GM10847 (cell line): ENCODE results near the gene IER3IP1.

ENCODE experiments used
- POLR2A ChIP-seq: IDR thresholded peaks from 2 replicates; pipeline ENCODE4 v1.6.1; 2011; ENCODE audit not compliant: insufficient read length; ENCODE audit errors: extremely low read depth

IER3IP1 gene, protein sequence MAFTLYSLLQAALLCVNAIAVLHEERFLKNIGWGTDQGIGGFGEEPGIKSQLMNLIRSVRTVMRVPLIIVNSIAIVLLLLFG

DNA sequence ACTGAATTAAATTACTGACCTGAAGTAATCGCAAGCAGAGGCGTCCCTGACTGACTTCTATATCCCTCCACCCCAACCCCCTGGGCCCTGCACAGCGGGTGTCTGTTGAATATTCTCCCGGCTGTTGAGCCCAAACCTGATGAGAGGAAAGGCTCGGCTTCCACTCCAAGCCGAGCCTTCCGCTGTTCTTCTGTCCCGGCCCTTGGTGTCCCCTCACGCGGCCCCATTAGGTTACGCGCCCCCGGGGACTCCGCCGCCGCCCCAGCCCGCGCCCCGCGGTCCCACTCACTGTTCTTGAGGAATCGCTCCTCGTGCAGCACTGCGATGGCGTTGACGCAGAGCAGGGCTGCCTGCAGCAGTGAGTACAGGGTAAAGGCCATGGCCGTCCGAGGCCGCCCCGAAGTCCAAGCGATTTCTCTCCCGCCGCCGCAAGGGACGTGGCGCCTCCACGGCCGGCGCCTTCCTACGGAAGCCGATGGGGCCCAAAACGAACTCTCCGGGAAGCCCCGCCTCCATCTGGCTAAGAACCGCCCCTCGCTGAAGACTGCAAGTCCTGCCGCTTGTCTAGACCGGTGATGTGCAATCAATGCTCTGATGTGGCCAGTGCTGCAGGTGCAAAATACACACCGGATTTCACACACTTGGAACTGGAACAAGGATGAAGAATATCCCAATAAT lies at the start of gene IER3IP1:
IER3IP1 (minus strand) TSS at position 467 of the 678 bp plus-strand sequence; CDS start at position 380, 87 bp downstream.
- TF ChIP-seq POLR2A: peak; percentile 49

DNA sequence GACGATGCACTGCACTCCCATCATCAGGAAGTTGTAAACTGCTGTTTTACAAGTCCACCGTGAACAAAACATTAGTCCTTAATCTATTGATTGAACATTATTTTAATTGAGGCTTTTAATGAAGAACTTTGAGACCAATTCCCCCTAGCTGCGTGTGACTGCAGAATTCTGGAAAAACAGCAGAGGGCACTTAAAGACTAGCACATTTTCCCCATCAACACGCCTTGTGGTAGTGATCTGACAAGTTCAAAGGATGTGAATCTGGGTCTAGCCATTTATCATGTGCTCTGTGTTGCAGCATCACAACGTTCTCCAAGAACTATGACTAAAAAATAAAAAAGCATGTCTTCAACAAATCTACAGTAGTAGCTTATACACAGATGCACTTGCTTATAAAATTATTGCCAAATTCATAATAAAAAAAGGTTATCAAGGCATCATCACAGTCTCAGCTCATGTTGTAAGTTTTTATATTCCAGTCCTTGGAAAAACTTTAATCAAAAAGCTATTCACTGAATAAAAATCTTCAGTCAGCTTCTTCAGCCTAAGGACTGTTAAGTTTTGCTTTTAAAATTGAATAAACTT lies 39.5 kb upstream of the IER3IP1 start:
- no peak for TF ChIP-seq POLR2A

DNA sequence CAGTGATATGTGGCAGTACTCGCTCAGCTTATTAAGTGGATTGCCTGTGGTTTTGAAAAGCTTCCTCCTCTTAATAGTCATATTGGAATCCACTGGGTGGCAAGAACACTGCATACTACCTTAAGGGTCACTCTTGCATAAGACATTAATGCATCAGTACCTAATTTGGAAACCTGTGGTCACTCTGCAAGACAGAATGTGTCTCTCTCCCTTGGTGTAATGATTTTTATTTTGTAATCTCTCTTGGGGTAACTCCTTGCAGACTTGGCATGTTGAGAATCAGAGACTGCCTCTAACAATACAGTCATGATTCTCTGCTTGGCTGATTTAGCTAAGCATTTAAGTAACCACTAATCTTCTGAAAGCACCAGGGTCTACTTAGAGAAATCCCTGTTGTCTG lies 33.0 kb upstream of the IER3IP1 start:
- no peak for TF ChIP-seq POLR2A

DNA sequence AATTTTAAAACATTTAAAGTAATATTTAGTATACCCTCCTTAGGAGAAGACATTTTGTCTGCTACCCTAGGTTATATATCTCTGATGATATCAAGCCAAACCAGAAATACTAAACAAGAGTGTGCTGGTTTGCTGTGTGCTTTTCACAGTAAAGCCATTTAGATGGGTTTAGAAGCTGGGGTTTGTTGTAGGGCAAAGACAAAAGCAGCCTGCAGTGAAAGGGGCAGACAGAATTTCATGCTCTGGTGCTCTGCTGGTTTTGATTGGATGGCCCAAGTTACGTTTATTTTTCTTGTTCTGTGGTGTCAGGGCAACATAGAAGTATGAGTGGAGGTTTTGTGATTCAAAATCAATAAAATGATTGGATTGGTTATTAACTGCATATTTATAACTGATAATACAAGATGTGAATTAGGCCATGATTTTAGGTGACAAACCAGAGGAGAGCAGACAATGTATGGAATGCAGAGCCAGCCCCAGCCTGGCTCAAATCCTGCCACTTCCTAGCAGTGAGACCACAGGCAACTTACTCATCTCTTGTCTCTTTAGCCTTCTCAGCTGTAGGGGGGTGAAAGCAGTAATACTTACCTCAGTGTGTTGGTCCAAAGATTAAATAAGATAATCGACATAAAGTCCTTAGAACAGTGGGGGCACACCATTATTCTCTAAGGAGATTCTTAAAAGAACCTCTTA lies 30.9 kb upstream of the IER3IP1 start:
- TF ChIP-seq POLR2A: no peak

DNA sequence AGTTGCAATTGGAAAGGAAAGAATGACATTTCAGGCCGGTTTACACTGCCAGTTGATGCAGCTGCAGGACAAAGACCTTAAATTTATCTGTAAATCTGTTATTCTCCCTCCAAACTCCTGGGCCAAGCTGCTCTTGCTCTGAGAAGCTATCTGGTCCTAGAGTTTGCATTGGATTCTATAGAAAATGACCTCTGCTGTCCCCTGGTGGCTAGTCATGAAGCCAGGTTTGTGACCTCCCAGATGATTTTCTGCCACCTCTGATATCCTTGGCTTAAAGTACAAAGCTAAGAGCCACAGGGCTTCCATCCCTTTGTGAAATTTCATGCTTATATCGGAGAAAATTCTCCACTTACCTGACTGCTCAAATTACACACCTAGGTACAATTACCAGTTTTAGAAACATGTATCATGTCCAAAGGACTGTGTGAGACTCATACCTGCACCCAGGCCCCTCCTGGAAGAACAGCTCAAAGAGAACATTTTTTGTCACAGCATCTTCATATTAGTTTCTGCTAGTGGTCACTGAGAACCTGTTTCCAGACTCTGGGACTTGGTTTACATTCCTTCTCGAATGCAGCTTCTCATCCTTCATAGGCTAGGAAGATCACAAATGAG lies 28.9 kb upstream of the IER3IP1 start:
- no peak for TF ChIP-seq POLR2A

DNA sequence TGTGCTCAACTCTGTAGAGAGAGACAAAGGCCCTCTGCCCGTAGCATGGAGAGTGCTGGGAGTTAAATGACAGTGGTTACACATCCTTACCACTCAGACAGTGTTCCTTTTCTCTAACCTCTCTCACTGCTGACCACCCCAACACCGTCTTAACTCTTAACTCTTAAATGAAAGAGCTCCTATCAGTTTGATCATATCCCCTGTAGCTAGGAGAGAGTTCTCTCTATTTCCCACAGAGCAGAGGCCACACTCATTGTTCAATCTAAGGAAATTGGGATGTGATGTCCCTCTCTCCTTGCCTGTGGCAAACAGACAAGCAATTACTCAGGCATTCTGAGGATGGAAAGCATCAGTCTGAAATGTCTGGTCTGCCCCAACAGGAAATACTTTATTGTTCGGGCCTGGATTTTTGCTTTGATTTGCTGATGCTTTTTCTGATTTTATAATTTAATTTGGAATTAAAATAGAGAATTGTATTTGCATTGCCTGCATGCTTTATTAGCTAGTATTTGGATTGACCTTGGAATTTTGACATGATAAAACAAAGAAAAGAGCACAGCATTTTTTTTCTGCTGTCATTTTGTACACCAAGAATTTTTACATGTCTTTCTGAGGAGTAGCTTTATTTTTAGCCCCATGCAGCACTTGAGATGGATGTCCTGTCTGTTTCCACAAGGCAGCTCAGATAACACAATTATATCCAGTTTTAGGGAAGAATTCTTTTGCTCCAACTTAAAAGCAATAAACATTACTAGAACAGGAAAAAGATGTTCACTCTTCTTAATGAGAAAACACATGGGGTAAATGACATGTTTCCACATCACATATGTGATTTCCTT lies 27.7 kb upstream of the IER3IP1 start:
- no peak for TF ChIP-seq POLR2A

DNA sequence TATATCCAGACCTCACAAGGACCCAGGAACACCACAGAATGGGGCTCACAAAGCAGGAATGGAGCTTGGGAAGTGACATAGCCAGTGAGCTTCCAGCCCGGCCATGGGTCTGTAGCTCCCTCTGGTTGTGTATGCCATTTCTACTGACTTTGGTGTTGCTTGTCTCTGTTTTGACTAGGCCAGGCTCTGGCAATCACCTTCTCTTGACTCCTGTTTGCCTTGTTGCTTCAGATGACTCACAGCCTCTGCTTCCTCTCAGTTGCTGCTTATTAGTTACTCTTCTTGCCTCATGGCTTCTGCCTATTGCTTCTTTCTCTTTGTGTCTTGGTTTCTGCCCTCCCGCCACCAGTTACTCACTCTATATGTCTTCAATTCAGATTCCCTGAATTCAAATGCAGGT lies 15.8 kb upstream of the IER3IP1 start:
- no peak for TF ChIP-seq POLR2A

DNA sequence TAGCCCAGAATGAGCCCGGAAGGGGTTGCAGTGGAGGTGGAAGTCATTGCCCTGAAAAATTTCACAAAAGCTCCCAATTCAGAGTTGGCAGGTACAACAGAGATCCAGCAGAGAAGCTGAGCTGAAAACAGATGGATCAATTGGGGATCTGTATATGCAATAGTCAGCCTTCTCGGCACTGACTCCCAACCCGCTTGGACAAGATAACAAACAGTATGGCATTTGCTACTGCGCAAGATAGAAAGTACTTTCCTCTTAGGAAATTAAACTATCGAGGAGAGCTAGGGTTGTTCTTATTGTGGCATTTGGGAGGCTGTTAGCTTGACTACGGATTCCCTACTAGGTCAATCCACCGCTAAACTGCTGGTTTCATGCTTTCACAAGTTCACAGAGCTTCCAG lies 11.6 kb upstream of the IER3IP1 start:
- no peak for TF ChIP-seq POLR2A

DNA sequence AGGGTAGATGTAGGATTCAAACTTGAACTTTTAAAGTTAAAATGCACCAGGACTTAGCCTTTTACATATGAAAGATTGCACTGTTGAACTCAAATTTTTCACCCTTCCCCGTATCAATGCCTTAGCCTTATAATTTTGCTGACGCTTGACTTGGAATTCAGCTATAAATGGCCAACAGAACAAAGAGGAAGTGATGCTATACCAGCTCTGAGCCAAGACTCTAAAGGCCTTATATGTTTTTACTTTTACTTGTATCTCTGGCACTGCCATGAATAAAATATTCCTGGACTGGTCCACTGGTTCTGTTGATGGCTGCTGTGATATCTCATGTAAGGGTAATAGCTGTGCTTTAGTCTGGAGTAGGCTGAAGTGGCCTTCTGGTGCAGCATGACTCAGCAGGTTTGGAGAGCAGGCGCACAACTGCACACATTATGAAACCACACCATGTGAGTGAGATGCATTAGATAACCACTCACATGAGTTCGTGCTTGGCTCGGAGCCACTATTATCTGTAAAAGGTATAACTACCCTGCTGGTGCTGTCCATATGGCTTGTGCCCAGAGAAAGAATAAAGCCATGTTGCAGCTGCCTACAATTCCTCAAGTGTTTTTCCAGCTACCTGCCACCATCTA lies 8.4 kb upstream of the IER3IP1 start:
- no peak for TF ChIP-seq POLR2A

DNA sequence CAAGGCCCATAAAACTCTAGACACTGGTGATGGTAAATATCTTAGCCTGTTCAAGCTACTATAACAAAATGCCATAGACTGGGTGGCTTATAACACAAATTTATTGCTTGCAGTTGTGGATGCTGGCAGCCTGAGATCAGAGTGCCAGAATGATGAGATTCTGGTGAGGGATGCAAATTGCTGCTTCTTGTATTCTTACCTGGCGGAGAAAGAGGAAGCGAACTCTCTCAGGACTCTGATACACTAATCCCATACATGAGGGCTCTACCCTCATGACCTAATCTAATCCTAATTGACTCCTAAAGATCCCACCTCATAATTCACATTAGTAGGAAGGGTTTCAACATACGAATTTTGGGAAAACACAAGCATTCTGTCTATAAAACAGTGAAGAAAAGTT lies 4.6 kb upstream of the IER3IP1 start:
- no peak for TF ChIP-seq POLR2A

DNA sequence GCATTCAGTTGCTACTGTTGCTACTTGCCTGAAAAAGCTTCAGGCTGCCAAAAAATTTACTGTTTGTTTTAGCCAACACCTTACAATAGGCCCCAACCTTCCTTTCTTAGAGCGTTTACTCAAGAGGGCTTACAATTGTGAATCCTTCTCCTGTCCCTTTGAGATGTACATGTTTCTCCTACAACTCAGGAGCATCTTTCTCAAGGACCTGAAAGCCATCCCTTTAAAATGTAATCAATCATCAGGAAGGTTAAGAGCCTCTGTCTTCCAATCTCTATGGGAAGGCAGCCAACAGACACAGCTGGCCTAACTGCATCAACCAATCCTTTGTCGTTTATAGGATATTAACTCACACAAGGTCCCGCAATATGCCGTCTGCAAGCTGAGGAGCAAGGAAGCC lies 3.4 kb upstream of the IER3IP1 start:
- no peak for TF ChIP-seq POLR2A

DNA sequence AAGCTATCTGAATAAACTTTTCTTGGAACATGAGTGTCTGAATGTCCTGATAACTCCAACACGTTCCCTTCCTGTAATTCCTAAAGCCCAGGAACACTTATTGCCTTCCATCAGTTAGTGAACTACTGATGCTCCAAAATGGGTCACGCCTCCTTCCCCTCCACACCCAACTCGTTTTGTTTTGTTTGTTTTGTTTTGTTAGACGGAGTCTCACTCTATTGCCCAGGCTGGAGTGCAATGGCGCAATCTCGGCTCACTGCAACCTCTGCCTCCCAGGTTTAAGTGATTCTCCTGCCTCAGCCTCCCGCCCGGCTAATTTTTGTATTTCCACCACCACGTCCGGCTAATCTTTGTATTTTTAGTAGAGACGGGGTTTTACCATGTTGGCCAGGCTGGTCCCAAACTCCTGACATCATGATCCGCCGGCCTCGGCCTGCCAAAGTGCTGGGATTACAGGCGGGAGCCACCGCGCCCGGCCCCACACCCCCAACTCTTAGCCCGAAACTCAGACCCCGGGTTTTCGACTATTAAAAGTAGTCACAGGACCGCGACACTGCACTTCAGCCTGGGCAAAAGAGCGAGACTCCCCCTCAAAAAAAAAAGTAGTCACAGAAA lies 774 bp downstream of the IER3IP1 start:
- no peak for TF ChIP-seq POLR2A

DNA sequence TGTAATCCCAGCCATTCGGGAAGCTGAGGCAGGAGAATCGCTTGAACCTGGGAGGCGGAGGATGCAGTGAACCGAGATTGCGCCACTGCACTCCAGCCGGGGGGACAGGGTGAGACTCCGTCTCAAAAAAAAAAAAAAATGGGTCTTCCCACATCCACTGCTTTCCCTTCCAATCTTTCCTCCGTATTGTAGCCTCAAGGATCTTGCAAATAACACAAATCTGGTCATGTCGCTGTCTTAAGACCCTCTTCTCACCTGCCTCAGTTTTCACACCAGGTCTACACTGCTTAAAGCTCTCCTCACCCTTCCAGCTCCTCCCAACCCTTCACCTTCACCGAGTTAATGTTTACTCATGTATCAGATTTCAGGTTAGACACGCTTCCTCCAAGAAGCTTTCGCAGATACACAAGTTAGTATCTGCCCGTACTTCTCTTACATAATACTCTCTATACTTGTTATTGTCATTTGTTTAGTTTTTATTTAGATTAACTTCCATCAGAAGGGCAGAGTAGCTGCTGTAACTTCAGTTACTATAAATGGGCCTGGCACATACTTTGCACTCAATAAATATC lies 1.5 kb downstream of the IER3IP1 start:
- TF ChIP-seq POLR2A: no peak

DNA sequence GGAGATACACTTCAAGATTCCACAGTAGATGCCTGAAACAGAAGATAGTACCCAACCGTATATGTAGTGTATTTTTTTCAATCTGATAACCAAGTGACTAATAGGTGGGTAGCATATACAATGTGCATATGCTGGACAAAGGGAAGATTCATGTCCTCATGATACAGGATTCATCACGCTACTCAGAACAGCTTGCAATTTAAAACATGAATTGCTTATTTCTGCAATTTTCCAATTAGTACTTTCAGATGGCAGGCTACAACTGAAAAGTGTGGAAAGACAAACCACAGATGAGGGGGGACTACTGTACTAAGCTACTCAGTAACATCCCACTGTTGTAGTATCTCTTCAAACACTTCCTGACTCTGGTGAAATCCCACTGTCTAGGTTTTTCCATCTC lies 3.7 kb downstream of the IER3IP1 start:
- no peak for TF ChIP-seq POLR2A
